Eye (tissue), 1 donor: ENCODE measurements around the gene SLC8A2.
"Not testable (repeated sequence)": the region's sequence is repeated elsewhere in the genome, so short reads cannot be mapped to it uniquely, and the experiment has no call there.

Experiments used
- DNase-seq: peaks from one replicate; pipeline ENCODE4 v3.0.0-alpha.2; 2015

SLC8A2 gene

GRCh38 chr19:47429140-47429793 is 42.4 kb downstream of the SLC8A2 start:
- no peak for DNase-seq

GRCh38 chr19:47428177-47428894 is 43.4 kb downstream of the SLC8A2 start:
- peak; percentile 96 for DNase-seq

DNA sequence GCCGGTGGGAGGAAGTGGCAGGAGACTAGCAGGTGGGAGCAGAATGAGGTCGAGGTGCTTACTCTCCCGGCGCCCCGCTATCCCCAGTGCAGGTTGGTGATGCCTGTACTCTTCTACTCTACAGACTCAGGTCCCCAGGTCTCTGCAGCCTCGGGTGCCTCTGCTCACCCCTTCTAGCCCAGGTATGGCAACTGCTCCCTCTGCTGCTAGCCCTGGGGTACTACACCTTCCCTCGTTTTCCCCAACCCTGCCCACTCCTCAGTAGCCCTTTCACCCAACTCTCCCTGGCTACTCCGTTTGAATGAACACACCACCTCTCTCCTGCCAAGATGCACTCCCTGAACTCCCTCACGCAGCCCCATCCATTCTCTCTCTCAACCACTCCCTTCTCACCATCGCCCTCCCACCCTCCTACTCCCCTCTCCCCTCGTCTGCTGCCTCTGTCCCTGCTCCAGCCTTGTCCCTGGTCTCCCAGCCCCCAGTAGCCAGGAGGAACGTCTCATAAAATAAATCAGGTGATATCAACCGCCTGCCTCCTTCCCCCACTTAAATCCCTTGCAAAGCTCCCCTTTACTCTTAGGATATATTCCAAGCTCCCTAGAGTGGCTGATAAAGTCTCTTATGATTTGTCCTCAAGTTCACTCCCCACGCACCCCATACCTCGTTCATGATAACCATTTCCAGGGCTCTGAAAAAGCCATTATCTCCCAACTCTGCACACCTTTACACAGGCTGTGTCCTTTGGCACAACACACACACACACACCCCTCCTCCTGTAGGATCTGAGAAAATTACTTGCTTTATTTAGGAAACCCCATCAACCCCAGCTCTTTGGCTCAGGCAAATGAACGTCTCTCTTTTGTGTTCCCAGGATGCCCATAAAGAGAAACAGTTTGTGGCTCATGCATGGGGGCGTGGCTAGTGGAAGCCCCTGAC is 44.2 kb downstream of the SLC8A2 start:
- DNase-seq, result peak; percentile 91

DNA sequence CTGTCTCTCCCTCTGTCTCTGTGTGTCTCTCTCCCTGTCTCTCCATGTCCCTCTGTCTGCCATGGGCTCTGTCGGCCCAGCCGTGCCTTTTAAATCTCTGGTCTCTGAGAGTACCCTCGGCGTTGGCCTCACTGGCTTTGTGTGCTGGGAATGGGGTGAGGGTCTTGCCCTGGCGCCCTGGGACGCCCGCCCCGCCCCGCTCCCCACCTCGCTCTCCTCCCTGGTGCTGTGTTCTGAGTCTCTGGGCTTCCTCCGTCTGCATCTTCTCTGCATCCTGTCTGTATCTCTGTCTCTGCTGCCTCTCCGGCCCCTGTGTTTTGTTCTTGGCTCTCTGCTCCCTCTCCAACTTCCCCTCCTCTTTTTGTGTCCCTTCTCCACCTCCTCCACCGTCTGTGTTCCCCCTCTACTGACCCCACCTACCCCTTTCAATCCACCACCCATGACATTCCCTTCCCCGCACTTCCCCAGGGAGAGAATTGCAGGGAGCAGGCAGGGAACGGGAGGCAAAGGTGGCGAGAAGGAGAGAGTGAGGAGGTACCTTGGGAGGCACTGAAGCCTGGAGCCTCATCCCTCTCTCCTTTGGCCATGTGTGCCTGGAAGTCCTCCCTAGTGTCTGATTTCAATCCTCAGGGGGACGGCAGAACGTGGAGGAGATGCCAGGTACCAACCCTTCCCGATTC is 48.4 kb downstream of the SLC8A2 start:
- DNase-seq, result no peak

- no peak for DNase-seq
These were observed 49.1 kb downstream of the SLC8A2 start for GRCh38 chr19:47422417-47423163.

DNA sequence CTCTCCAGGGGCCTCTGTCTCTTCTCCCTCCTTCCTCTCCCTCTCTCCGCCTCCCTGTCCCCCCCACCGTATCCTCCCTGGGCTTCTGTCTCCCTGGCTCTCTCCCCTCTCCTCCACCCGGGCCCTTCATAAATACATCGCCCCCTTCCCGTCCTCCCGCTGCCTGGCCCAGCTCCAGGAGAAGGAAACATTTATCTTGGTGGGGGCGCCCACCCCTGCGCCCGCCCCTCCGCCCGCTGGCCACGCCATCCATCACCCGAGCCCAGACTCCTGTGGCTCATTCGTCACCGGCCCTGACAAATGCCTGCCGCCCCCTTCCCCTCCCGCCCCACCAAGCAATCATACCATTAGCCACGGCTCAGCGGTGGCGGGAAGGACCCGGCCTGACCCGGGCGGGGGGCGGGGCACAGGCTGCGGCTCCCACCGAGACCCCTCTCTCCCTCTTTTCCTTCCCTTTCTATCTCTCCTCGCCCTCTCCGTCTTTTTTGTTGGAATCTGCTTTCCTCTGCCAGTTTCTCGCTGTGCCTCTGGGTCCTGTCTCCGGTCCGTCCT is 49.8 kb downstream of the SLC8A2 start:
- DNase-seq, result peak; percentile 90

DNA sequence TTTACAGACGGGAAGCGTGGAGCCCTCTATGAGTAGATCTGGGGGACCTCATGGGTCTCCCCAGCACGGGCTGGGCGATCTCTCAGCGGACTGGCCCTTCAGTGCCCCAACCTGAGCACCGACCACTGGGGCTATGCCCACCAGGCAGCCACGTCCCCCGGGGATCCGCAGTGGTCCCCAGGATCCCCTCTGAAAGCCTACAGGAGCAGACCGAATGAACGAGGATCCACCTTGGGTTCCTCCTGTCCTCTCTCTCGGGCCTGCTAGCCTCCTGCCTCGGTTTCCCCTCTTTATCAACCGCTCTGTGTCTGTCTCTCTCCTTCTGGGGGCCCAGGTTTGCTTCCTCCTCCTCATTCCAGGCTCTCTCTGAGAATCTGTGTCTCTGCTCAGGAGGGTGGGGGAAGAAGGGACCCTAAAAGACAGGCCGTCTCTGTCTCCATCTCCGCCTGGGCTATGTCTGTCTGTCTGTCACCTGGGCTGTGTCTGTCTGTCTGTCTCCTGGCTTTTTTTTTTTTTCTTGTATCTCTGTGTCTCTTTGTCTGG is 50.4 kb downstream of the SLC8A2 start:
- DNase-seq, result no peak

DNA sequence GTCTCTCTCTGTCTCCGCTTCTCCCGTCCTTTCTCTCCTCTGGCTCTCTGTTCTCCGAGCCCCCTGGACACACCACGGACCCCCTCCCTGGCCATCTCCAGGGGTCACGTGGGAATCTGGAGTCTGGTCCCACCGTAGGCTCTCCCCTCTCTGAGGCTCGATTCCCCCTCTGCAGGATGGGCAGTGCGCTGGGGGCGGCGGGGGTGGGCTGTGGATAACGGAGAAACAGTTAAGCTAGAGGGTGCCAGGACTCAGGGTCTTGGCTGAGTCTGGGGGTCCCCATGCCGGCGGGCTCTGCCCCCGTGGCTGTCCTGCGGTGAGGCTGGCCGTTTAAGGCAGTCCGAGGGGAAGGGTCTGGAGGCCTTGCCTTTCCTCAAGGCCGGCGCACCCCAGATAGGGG is 51.9 kb downstream of the SLC8A2 start:
- DNase-seq, result no peak

GRCh38 chr19:47419030-47419783 is 52.5 kb downstream of the SLC8A2 start, which contains the start of gene MEIS3:
Gene MEIS3, minus strand, starts transcription at chr19:47419527. Its CDS starts 446 bp downstream, at chr19:47419081.
- peak; percentile 38 for DNase-seq

GRCh38 chr19:47418692-47419029 is 53.0 kb downstream of the SLC8A2 start:
- peak; percentile 44 for DNase-seq

GRCh38 chr19:47417746-47418691 is 53.7 kb downstream of the SLC8A2 start:
- peak; percentile 43 for DNase-seq

DNA sequence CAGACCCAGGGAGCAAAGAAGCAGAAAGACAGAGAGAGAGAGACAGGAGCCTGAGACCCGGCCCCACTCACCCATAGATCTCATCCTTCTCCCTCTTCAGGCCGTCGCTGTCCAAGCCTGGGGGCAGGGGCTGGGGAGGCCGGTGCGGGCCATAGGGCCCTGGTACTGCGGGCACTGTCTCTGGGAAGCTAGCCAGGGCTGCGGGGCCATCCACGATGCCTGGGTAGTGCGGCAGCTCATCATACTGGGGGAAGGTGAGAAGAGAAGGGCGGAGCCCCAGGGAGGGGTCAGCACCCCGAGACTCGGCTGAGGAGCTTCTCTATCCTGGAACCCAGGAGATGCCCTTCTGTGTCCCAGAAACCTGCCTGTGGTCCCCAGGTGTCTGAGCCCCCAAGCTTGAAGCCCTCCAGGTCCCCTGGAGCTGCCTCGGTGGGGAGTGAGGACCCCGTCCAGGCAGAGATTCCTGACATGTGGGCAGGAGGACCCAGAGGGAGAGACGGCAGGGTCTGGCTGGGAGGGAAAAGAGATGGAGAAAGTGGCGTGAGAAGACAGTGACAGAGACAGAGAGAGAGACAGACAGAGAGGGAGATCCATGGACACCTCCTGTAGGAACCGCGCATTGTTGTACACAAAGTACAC is 54.5 kb downstream of the SLC8A2 start:
- no peak for DNase-seq

GRCh38 chr19:47416643-47416985 is 55.1 kb downstream of the SLC8A2 start:
- no peak for DNase-seq

DNA sequence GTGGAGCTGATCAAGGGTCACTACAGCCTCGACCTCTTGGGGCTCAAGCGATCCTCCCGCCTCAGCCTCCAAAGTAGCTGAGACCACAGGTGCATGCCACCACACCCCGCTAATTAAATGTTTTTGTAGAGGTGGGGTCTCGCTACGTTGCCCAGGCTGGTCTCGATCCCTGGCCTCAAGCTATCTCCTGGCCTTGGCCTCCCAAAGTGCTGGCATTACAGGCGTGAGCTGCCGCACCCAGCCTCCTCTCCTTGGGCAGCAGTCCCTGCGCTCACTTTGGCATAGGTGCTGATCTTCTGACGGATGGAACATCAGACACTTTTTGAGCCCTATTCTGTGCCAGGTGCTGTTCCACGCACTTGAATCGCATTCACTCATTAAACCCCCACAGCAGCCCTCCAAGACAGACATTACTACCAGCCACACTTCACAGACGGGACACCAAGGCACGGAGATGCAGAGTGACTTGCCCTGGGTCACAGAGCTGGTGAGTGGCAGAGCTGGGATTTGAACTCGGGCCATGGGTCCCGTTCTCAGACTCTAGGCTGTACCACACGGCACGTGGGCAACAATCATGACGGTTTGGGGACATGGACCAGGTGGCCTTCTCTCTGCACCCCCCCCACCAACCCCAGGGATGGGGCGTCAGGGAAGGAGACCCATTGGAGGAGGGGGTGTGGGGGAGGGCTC is 55.6 kb downstream of the SLC8A2 start:
- DNase-seq, result no peak

DNA sequence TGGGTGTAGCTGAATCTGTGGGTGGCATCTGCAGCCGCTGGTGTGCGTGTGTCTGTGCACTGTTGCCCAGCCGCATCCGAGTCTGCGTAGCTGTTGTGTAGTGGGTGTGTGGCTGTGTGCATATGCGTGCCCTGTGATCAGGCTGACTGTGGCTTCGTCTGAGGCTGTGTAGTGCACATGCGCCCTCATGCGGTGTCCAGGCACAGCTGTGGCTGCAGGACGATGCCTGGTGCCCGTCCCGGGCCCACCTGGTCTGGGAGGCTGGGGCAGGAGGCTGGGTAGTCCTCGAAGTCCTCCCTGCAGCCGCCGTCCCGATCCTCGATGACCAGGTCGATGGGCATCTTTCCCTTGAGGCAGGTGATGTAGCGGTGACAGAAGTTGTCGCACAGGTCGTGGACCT is 57.2 kb downstream of the SLC8A2 start:
- DNase-seq, result no peak

GRCh38 chr19:47413941-47414340 is 57.8 kb downstream of the SLC8A2 start:
- no peak for DNase-seq

GRCh38 chr19:47411696-47412095 is 60.0 kb downstream of the SLC8A2 start:
- DNase-seq, result not testable (repeated sequence)

- no peak for DNase-seq
These were observed 60.6 kb downstream of the SLC8A2 start for GRCh38 chr19:47411101-47411500.
